ENCODE results near the gene CYP2W1. TPM values are rescaled to one million over a fixed set of nuclear protein-coding genes. Genes with fewer than 3 reads are reported as not detected.

The CYP2W1 gene
- total RNA-seq, 1 experiment from 2014 or later: not detected

DNA sequence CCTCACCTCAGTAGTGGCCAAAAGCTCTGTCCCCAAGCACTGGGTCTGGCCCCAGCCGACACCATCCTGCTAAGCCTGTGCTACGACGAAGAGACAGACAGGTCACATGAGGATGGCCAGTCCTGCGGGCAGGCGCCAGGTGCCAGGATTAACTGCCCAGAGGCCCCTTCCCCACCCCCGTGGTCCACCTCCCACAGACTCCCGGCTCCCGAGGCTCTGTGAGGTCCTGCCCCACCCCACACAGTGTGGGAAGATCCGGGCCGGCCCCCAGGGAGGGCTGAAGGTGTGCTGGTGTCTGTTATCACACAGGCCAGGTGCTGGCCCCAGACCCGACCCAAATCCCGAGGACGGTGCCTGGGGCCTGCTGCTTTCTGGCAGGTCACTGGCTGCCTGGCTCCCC is 27.2 kb downstream of the CYP2W1 start:
- Histone ChIP-seq H3K4me2 (ENCODE audit: low read length) (no peak overlapping the region), H3K27me3 (ENCODE audit: insufficient read depth, low read length) (no peaks in the 10 kb centered on the region), H2AFZ (ENCODE audit: low read depth, low read length, poor library complexity, severe bottlenecking) (no peak overlapping the region), H3K4me3 (replicated peaks in 1 of 2; ENCODE audit: low read depth in 1 of 2, low read length in 2 of 2) (no peak overlapping the region), H3K4me1 (ENCODE audit: control insufficient read depth in 1 of 2, insufficient read depth in 2 of 2, low read length in 2 of 2) (no peaks in the 10 kb centered on the region), H3K9me2 (ENCODE audit: insufficient read depth) (no peaks in the 10 kb centered on the region), H3K9me3 (ENCODE audit: control insufficient read depth in 1 of 2, insufficient read depth in 1 of 2, low read depth in 1 of 2, low read length in 2 of 2) (no peaks in the 10 kb centered on the region), H3K36me3 (ENCODE audit: control insufficient read depth in 1 of 2, insufficient read depth in 2 of 2, low read length in 2 of 2) (no peaks in the 10 kb centered on the region), H3K27ac (ENCODE audit: low read depth, low read length) (no peak overlapping the region), H3K79me2 (ENCODE audit: insufficient read depth, low read length) (0 out of 2 replicates have a peak, but pooled peaks cover 5% of the 10 kb centered on the region), H4K20me1 (ENCODE audit: insufficient read depth) (no peaks in the 10 kb centered on the region), H3K9ac (ENCODE audit: low read length) (no peak overlapping the region)
- ChIA-PET RAD21 (ENCODE audit: low non-redundant PET in 1 of 2, low total read pairs in 2 of 2, uncharacterized antibody in 2 of 2, unreplicated experiment in 2 of 2) (no interaction called here), CTCF (no interaction called here), POLR2A (no interaction called here)
- BruUV-seq (replicated peaks): no TSS peak
- TF ChIP-seq CBX3 (IDR thresholded peaks at IDR 0.05; ENCODE audit: low read depth) (no peak), YY1 (IDR thresholded peaks at IDR 0.05; ENCODE audit: extremely low read depth, insufficient replicate concordance, low read depth, low read length) (no peak), SIN3A (IDR thresholded peaks at IDR 0.05; ENCODE audit: low read depth) (no peak), POLR2AphosphoS5 (IDR thresholded peaks at IDR 0.05; ENCODE audit: low read depth, low read length) (no peak), JUND (IDR thresholded peaks at IDR 0.05) (no peak), SP1 (IDR thresholded peaks at IDR 0.05; ENCODE audit: low read depth) (no peak), EGR1 (IDR thresholded peaks at IDR 0.05; ENCODE audit: low read depth) (no peak), TCF7L2 (IDR thresholded peaks at IDR 0.05; ENCODE audit: borderline replicate concordance, extremely low read depth, insufficient read depth, insufficient read length) (no peak), ELF1 (IDR thresholded peaks at IDR 0.05; ENCODE audit: borderline replicate concordance, low read depth) (no peak), ZNF274 (IDR thresholded peaks at IDR 0.05; ENCODE audit: low read depth, low read length) (no peak), SRF (IDR thresholded peaks at IDR 0.05; ENCODE audit: low read depth) (no peak), EZH2phosphoT487 (IDR thresholded peaks at IDR 0.05; ENCODE audit: borderline replicate concordance) (no peak)
- TF ChIP-seq, protein P1, sequence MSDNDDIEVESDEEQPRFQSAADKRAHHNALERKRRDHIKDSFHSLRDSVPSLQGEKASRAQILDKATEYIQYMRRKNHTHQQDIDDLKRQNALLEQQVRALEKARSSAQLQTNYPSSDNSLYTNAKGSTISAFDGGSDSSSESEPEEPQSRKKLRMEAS (IDR thresholded peaks at IDR 0.05): no peak
- TF ChIP-seq, protein P2, sequence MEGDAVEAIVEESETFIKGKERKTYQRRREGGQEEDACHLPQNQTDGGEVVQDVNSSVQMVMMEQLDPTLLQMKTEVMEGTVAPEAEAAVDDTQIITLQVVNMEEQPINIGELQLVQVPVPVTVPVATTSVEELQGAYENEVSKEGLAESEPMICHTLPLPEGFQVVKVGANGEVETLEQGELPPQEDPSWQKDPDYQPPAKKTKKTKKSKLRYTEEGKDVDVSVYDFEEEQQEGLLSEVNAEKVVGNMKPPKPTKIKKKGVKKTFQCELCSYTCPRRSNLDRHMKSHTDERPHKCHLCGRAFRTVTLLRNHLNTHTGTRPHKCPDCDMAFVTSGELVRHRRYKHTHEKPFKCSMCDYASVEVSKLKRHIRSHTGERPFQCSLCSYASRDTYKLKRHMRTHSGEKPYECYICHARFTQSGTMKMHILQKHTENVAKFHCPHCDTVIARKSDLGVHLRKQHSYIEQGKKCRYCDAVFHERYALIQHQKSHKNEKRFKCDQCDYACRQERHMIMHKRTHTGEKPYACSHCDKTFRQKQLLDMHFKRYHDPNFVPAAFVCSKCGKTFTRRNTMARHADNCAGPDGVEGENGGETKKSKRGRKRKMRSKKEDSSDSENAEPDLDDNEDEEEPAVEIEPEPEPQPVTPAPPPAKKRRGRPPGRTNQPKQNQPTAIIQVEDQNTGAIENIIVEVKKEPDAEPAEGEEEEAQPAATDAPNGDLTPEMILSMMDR (IDR thresholded peaks at IDR 0.05 in 2 of 3, conservative IDR thresholded peaks at IDR 0.05 in 1 of 3; ENCODE audit: borderline replicate concordance in 1 of 3, insufficient read depth in 1 of 3, low read depth in 2 of 3, low read length in 2 of 3): no peak
- TF ChIP-seq, protein P3, sequence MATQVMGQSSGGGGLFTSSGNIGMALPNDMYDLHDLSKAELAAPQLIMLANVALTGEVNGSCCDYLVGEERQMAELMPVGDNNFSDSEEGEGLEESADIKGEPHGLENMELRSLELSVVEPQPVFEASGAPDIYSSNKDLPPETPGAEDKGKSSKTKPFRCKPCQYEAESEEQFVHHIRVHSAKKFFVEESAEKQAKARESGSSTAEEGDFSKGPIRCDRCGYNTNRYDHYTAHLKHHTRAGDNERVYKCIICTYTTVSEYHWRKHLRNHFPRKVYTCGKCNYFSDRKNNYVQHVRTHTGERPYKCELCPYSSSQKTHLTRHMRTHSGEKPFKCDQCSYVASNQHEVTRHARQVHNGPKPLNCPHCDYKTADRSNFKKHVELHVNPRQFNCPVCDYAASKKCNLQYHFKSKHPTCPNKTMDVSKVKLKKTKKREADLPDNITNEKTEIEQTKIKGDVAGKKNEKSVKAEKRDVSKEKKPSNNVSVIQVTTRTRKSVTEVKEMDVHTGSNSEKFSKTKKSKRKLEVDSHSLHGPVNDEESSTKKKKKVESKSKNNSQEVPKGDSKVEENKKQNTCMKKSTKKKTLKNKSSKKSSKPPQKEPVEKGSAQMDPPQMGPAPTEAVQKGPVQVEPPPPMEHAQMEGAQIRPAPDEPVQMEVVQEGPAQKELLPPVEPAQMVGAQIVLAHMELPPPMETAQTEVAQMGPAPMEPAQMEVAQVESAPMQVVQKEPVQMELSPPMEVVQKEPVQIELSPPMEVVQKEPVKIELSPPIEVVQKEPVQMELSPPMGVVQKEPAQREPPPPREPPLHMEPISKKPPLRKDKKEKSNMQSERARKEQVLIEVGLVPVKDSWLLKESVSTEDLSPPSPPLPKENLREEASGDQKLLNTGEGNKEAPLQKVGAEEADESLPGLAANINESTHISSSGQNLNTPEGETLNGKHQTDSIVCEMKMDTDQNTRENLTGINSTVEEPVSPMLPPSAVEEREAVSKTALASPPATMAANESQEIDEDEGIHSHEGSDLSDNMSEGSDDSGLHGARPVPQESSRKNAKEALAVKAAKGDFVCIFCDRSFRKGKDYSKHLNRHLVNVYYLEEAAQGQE (IDR thresholded peaks at IDR 0.05; ENCODE audit: low read depth): no peak
- TF ChIP-seq, protein P4, sequence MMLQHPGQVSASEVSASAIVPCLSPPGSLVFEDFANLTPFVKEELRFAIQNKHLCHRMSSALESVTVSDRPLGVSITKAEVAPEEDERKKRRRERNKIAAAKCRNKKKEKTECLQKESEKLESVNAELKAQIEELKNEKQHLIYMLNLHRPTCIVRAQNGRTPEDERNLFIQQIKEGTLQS (IDR thresholded peaks at IDR 0.05): no peak
- no peak for ATAC-seq
- DNase-seq (ENCODE audit: low read depth, low spot score): no peak
- intact Hi-C loops (cut with micrococcal nuclease): no loop called here
